Calu3 (cell line): ENCODE results near the gene CSF1R. TPM values are rescaled to one million over a fixed set of nuclear protein-coding genes. Genes with fewer than 3 reads are reported as not detected.

ENCODE experiments used
- BruUV-seq: library from RNA; stranded (reverse); fragments of 400-500 nt; replicated peaks from 2 replicates; lab custom pipeline; 2021; lab: Mats Ljungman, UMichigan
- CTCF ChIA-PET: fragments of 300-600 bp; sonication (Branson Sonifier 250); formaldehyde crosslinking; loops from one replicate; lab custom pipeline; 2022; ENCODE audit warnings: antibody characterized with exemption; lab: Charles Lee
- DNase-seq: peaks from one replicate; pipeline ENCODE4 v3.0.0; 2022
- H3K27ac Mint-ChIP-seq: one replicate; pipeline ENCODE4 v1.8.0; 2022; ENCODE audit warnings: mixed read lengths; ENCODE audit not compliant: unreplicated experiment
- H3K27me3 Mint-ChIP-seq: one replicate; pipeline ENCODE4 v1.8.0; 2022; ENCODE audit warnings: mixed read lengths; ENCODE audit not compliant: unreplicated experiment
- H3K36me3 Mint-ChIP-seq: one replicate; pipeline ENCODE4 v1.8.0; 2022; ENCODE audit warnings: mild to moderate bottlenecking, moderate library complexity, mixed read lengths; ENCODE audit not compliant: insufficient read depth, unreplicated experiment
- H3K4me1 Mint-ChIP-seq: one replicate; pipeline ENCODE4 v1.8.0; 2022; ENCODE audit warnings: mild to moderate bottlenecking, low read depth, mixed read lengths; ENCODE audit not compliant: unreplicated experiment
- H3K4me3 Mint-ChIP-seq: one replicate; pipeline ENCODE4 v1.8.0; 2022; ENCODE audit warnings: mild to moderate bottlenecking, low read depth, moderate library complexity, mixed read lengths; ENCODE audit not compliant: unreplicated experiment
- H3K9me3 Mint-ChIP-seq: one replicate; pipeline ENCODE4 v1.8.0; 2022; ENCODE audit warnings: low read depth, mixed read lengths; ENCODE audit not compliant: unreplicated experiment
- intact Hi-C: fragments of 100-400 bp; cut with micrococcal nuclease; formaldehyde crosslinking; loops from one replicate; pipeline ENCODE4 v1.10.0; 2022; ENCODE audit not compliant: unreplicated experiment
- total RNA-seq: library from RNA; stranded (reverse); gene quantifications from 2 replicates; pipeline ENCODE4 v1.2.3, GENCODE V29; 2022
- TF ChIP-seq, protein P1 (sequence below): fragments of 200-600 bp; IDR thresholded peaks from one replicate; pipeline ENCODE4 v1.8.0; 2022; ENCODE audit warnings: antibody characterized with exemption; ENCODE audit not compliant: unreplicated experiment

CSF1R gene
- total RNA-seq, 1 experiment from 2014 or later: not detected

DNA sequence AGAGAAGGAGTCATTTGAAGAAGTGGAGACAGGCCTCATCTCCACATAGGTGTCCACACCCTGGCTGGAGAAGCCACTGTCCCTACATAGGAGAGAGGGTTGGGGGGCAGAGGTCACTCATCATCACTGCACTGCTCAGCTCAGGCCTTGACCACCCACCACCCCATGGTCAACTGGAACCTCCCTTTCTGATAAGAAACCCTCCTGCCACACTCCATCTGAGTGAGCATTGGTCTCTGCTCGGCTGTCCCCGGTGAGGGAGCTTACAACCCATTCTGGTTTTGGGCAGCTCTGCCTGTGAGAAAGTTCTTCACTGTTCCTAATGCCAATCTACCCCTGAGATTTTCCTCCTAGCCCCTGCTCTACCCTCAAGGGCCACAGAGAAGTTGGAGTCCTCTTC lies 28.8 kb downstream of the CSF1R start:
- BruUV-seq: no TSS peak
- CTCF ChIA-PET: no interaction called here
- H3K27ac Mint-ChIP-seq: no peak overlapping the region
- DNase-seq: no peak
- TF ChIP-seq, protein P1, sequence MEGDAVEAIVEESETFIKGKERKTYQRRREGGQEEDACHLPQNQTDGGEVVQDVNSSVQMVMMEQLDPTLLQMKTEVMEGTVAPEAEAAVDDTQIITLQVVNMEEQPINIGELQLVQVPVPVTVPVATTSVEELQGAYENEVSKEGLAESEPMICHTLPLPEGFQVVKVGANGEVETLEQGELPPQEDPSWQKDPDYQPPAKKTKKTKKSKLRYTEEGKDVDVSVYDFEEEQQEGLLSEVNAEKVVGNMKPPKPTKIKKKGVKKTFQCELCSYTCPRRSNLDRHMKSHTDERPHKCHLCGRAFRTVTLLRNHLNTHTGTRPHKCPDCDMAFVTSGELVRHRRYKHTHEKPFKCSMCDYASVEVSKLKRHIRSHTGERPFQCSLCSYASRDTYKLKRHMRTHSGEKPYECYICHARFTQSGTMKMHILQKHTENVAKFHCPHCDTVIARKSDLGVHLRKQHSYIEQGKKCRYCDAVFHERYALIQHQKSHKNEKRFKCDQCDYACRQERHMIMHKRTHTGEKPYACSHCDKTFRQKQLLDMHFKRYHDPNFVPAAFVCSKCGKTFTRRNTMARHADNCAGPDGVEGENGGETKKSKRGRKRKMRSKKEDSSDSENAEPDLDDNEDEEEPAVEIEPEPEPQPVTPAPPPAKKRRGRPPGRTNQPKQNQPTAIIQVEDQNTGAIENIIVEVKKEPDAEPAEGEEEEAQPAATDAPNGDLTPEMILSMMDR: no peak
- peaks cover 29% of the 10 kb centered on the region for H3K36me3 Mint-ChIP-seq
- H3K4me1 Mint-ChIP-seq: no peaks in the 10 kb centered on the region
- H3K9me3 Mint-ChIP-seq: no peaks in the 10 kb centered on the region
- no peak overlapping the region for H3K4me3 Mint-ChIP-seq
- H3K27me3 Mint-ChIP-seq: peaks cover 9% of the 10 kb centered on the region
- intact Hi-C loops: no loop called here

DNA sequence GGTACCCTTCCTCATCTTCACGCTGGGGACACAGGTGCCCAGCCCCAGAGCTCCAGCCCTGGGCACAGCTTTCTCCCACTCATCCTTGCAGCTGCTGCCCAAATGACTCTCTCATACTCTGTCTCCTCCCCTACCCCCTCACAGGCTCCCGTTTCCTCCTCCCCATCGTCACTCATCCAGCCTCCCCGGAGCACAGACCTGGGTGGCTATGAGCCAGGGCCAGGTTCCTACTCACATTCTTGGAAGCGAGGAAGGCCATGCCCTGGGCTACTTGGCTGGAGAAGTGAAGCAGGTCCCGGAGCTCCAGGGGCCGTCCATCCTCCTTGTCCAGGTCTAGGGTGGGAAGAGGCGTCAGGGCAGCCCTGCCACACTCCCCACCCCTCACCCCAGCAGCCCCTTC lies 29.3 kb downstream of the CSF1R start:
- intact Hi-C loops: no loop called here
- CTCF ChIA-PET: interaction anchor here (1.0 kb wide), 2 partner anchors 9 to 12 kb away, joined by 3 to 4 read pairs; no protein-coding TSS in a partner anchor
- no TSS peak for BruUV-seq
- no peak overlapping the region for H3K4me3 Mint-ChIP-seq
- peaks cover 34% of the 10 kb centered on the region for H3K36me3 Mint-ChIP-seq
- TF ChIP-seq, protein P1: no peak
- no peaks in the 10 kb centered on the region for H3K4me1 Mint-ChIP-seq
- no peak overlapping the region for H3K27ac Mint-ChIP-seq
- peaks cover 4% of the 10 kb centered on the region for H3K27me3 Mint-ChIP-seq
- no peak for DNase-seq
- no peaks in the 10 kb centered on the region for H3K9me3 Mint-ChIP-seq

DNA sequence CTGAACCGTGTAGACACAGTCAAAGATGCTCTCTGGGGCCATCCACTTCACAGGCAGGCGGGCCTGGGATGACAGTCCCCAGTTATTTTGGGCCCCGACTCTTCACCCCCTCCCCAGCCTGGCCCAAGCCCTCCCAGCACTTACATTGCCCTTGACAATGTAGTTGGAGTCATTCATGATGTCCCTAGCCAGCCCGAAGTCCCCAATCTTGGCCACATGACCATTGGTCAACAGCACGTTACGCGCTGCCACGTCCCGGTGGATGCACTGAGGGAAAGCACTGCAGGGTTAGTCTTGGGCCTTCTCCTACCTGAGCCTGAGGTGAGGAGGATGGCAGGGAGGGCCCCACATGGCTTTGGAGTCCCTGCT lies 30.3 kb downstream of the CSF1R start:
- Mint-ChIP-seq H3K9me3 (no peaks in the 10 kb centered on the region), H3K27ac (no peak overlapping the region), H3K4me1 (no peaks in the 10 kb centered on the region), H3K4me3 (no peak overlapping the region), H3K36me3 (peaks cover 39% of the 10 kb centered on the region), H3K27me3 (no peaks in the 10 kb centered on the region)
- no TSS peak for BruUV-seq
- intact Hi-C loops: no loop called here
- CTCF ChIA-PET: interaction anchor here (1.0 kb wide), 1 partner anchor 11 kb away, joined by 3 read pairs; no protein-coding TSS in a partner anchor
- no peak for DNase-seq
- TF ChIP-seq, protein P1: no peak

DNA sequence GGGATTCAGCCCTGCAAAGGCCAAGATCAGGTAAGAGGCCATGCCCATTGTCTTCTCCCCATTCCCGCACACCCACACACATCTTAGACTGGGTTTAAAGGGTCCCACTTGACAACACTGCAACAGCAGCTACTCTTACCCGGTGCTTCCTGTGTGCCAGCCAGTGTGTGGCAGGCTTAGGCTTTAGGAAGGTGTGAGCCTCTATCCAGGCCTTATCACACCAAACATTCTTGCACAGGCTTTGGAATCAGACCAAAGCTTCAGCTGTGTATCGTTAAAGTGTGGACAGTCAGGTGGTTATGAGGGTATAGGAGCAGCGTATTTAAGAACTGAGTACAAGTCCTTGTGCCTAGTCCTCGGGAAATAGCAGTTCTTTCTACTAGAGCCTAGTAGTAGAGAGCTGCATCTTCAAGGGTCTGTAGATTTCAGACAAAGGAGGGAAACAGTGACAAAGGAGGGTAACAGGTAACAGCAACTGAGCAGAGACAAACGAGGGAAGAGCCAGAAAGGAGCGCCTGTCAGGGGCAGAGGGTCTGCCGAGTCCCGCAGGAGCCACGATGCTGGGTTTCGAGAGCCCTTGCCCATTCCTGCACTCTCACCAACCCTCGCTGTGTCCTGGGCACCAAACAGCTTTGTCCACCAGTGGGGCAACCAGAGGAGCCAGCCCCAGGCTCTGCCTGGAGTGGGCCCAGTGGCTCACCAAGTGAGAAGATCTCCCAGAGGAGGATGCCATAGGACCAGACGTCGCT lies 30.9 kb downstream of the CSF1R start:
- no peak for DNase-seq
- intact Hi-C loops: no loop called here
- Mint-ChIP-seq H3K4me3 (no peak overlapping the region), H3K36me3 (peaks cover 43% of the 10 kb centered on the region), H3K27me3 (no peaks in the 10 kb centered on the region), H3K9me3 (no peaks in the 10 kb centered on the region), H3K27ac (no peak overlapping the region), H3K4me1 (no peaks in the 10 kb centered on the region)
- CTCF ChIA-PET: interaction anchor here (0.6 kb wide), 1 partner anchor 46 kb away, joined by 5 read pairs; no protein-coding TSS in a partner anchor
- TF ChIP-seq, protein P1: no peak
- no TSS peak for BruUV-seq
